ENCODE data around the gene PRDM16. TPM values are rescaled to one million over a fixed set of nuclear protein-coding genes. Genes with fewer than 3 reads are reported as not detected.

PRDM16 gene
- total and polyA plus RNA-seq, 2 of the 13 experiments (the other 11 are each of a cell fraction or from before 2014, with no cell fraction given): 0.15 to 0.81 TPM

DNA sequence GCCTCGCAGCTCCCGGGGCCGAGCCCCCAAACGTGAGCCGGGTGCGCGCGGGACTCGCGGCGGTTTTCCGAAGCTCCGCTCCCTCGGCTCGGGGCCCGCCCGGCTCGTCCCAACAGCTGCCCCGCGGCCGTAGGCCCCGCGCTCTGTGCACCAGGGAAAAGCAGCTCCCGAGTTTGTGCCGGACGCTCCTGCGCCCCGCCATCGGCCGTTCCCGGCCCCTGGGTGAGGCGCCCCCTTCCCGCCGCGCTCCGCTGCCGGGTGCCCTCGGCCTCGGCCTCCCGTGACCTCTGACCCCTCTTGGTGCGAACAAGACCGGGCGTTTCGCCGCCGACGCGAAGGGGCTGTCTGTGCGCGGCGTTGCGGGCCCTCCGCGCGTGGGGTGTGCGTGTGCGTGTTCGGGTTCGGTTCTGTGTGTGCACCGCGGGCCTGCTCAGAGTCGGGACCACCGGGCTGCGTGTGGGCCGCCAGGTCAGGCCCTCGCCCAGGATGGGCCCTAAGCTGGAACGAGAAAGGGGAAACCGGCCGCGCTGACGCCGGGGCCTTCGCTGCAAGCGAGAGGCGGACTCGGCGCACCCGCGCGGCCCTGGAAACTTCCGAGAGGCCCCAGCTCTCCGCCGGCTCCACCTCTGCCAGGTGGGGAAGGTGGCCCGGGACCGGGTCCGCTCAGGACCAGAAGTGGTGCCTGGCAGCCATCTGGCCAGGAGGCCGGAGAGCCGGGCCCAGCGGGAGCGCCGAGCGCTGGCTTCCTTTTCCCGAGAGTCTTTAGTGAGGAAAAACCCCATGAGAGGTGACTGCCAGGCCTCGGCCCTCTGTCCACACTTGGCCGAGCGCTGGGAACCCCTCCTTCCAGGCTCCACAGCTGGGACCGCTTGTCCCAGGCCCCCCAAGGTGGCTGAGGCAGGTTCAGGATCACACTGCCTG lies 1.9 kb downstream of the PRDM16 start (continued):
- TF ChIP-seq, protein P1, sequence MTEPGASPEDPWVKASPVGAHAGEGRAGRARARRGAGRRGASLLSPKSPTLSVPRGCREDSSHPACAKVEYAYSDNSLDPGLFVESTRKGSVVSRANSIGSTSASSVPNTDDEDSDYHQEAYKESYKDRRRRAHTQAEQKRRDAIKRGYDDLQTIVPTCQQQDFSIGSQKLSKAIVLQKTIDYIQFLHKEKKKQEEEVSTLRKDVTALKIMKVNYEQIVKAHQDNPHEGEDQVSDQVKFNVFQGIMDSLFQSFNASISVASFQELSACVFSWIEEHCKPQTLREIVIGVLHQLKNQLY (CRISPR knock-in tag; IDR thresholded peaks at IDR 0.05): no peak
- no peak for TF ChIP-seq SNAI1 (CRISPR knock-in tag; IDR thresholded peaks at IDR 0.05; ENCODE audit: borderline replicate concordance)
- no peak for TF ChIP-seq AGO1 (IDR thresholded peaks at IDR 0.05; ENCODE audit: low read depth, low read length, poor library complexity, severe bottlenecking)
- TF ChIP-seq NKX3-1 (CRISPR knock-in tag; IDR thresholded peaks at IDR 0.05): 0 out of 2 replicates have a peak, but pooled peaks have one; percentile 51
- TF ChIP-seq, protein P2, sequence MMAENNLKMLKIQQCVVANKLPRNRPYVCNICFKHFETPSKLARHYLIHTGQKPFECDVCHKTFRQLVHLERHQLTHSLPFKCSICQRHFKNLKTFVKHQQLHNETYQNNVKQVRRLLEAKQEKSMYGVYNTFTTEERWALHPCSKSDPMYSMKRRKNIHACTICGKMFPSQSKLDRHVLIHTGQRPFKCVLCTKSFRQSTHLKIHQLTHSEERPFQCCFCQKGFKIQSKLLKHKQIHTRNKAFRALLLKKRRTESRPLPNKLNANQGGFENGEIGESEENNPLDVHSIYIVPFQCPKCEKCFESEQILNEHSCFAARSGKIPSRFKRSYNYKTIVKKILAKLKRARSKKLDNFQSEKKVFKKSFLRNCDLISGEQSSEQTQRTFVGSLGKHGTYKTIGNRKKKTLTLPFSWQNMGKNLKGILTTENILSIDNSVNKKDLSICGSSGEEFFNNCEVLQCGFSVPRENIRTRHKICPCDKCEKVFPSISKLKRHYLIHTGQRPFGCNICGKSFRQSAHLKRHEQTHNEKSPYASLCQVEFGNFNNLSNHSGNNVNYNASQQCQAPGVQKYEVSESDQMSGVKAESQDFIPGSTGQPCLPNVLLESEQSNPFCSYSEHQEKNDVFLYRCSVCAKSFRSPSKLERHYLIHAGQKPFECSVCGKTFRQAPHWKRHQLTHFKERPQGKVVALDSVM (CRISPR knock-in tag; IDR thresholded peaks at IDR 0.05): 0 out of 2 replicates have a peak, but pooled peaks have one; percentile 38
- no peak for TF ChIP-seq ETV6 (CRISPR knock-in tag; conservative IDR thresholded peaks at IDR 0.05)
- TF ChIP-seq, protein P3, sequence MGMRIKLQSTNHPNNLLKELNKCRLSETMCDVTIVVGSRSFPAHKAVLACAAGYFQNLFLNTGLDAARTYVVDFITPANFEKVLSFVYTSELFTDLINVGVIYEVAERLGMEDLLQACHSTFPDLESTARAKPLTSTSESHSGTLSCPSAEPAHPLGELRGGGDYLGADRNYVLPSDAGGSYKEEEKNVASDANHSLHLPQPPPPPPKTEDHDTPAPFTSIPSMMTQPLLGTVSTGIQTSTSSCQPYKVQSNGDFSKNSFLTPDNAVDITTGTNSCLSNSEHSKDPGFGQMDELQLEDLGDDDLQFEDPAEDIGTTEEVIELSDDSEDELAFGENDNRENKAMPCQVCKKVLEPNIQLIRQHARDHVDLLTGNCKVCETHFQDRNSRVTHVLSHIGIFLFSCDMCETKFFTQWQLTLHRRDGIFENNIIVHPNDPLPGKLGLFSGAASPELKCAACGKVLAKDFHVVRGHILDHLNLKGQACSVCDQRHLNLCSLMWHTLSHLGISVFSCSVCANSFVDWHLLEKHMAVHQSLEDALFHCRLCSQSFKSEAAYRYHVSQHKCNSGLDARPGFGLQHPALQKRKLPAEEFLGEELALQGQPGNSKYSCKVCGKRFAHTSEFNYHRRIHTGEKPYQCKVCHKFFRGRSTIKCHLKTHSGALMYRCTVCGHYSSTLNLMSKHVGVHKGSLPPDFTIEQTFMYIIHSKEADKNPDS (CRISPR knock-in tag; IDR thresholded peaks at IDR 0.05): no peak
- TF ChIP-seq, protein P4, sequence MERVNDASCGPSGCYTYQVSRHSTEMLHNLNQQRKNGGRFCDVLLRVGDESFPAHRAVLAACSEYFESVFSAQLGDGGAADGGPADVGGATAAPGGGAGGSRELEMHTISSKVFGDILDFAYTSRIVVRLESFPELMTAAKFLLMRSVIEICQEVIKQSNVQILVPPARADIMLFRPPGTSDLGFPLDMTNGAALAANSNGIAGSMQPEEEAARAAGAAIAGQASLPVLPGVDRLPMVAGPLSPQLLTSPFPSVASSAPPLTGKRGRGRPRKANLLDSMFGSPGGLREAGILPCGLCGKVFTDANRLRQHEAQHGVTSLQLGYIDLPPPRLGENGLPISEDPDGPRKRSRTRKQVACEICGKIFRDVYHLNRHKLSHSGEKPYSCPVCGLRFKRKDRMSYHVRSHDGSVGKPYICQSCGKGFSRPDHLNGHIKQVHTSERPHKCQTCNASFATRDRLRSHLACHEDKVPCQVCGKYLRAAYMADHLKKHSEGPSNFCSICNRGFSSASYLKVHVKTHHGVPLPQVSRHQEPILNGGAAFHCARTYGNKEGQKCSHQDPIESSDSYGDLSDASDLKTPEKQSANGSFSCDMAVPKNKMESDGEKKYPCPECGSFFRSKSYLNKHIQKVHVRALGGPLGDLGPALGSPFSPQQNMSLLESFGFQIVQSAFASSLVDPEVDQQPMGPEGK (CRISPR knock-in tag; IDR thresholded peaks at IDR 0.05): 0 out of 2 replicates have a peak, but pooled peaks have one; percentile 9
- no peak for TF ChIP-seq ZNF761 (CRISPR knock-in tag; conservative IDR thresholded peaks at IDR 0.05)
- TF ChIP-seq MED1 (CRISPR knock-in tag; IDR thresholded peaks at IDR 0.05): peak; percentile 54
- TF ChIP-seq ZNF567 (CRISPR knock-in tag; IDR thresholded peaks at IDR 0.05; ENCODE audit: borderline replicate concordance): peak; percentile 41; the same call in 1 of the 2 replicates
- no peak for TF ChIP-seq ELF3 (CRISPR knock-in tag; IDR thresholded peaks at IDR 0.05)
- TF ChIP-seq PHF5A (CRISPR knock-in tag; IDR thresholded peaks at IDR 0.05; ENCODE audit: low read depth, unreplicated experiment): no peak
- no peak for TF ChIP-seq NR3C1 (CRISPR knock-in tag; IDR thresholded peaks at IDR 0.05)
- no peak for TF ChIP-seq CAMTA2 (CRISPR knock-in tag; IDR thresholded peaks at IDR 0.05; ENCODE audit: borderline replicate concordance)
- TF ChIP-seq, protein P5, sequence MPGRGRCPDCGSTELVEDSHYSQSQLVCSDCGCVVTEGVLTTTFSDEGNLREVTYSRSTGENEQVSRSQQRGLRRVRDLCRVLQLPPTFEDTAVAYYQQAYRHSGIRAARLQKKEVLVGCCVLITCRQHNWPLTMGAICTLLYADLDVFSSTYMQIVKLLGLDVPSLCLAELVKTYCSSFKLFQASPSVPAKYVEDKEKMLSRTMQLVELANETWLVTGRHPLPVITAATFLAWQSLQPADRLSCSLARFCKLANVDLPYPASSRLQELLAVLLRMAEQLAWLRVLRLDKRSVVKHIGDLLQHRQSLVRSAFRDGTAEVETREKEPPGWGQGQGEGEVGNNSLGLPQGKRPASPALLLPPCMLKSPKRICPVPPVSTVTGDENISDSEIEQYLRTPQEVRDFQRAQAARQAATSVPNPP (CRISPR knock-in tag; IDR thresholded peaks at IDR 0.05): no peak
- TF ChIP-seq ZNF570 (CRISPR knock-in tag; IDR thresholded peaks at IDR 0.05; ENCODE audit: borderline replicate concordance): no peak
- TF ChIP-seq ZFP36L1 (CRISPR knock-in tag; IDR thresholded peaks at IDR 0.05): no peak
- TF ChIP-seq KAT7 (CRISPR knock-in tag; IDR thresholded peaks at IDR 0.05; ENCODE audit: borderline replicate concordance): no peak
- no peak for TF ChIP-seq ZNF17 (CRISPR knock-in tag; IDR thresholded peaks at IDR 0.05)
- TF ChIP-seq WIZ (CRISPR knock-in tag; IDR thresholded peaks at IDR 0.05): no peak
